Keratinocyte (primary cell): ENCODE results near the gene CD59. TPM values are rescaled to one million over a fixed set of nuclear protein-coding genes. Genes with fewer than 3 reads are reported as not detected.
A peak's percentile ranks its signal among the peaks of the same experiment; 100 is the strongest.

Experiments
- DNase-seq: peaks from one replicate; pipeline ENCODE4 v3.0.0-alpha.2; 2011; ENCODE audit warnings: low read depth, missing footprints, low spot score
- FAIRE-seq: peaks from 2 replicates; lab custom pipeline; 2011; peaks lifted over from hg19 to GRCh38; lab: Jason Lieb, UNC
- H2AFZ ChIP-seq: 2 replicates; pipeline ENCODE4 v1.6.0; 2012; ENCODE audit warnings: low read length, control low read depth, inconsistent platforms; ENCODE audit not compliant: control insufficient read depth
- H3K27ac ChIP-seq: 2 replicates; pipeline ENCODE4 v1.5.1; 2011; ENCODE audit warnings: low read length; ENCODE audit not compliant: control insufficient read depth, insufficient read depth
- H3K27me3 ChIP-seq: 3 replicates; pipeline ENCODE4 v1.6.0; 2011; ENCODE audit warnings: low read length; ENCODE audit not compliant: control insufficient read depth, insufficient read depth; ENCODE audit errors: extremely low read depth
- H3K36me3 ChIP-seq, 2 experiments: 2 replicates in 1 of 2; 3 replicates in 1 of 2; pipeline ENCODE4 v1.5.1; 2011; ENCODE audit warnings: low read length in 2 of 2, mild to moderate bottlenecking in 1 of 2; ENCODE audit not compliant: control insufficient read depth in 2 of 2, insufficient read depth in 2 of 2; ENCODE audit errors: extremely low read depth in 1 of 2
- H3K4me1 ChIP-seq: 3 replicates; pipeline ENCODE4 v1.5.1; 2011; ENCODE audit warnings: low read length; ENCODE audit not compliant: control insufficient read depth, insufficient read depth; ENCODE audit errors: extremely low read depth
- H3K4me2 ChIP-seq: 3 replicates; pipeline ENCODE4 v1.6.0; 2011; ENCODE audit warnings: low read depth, low read length; ENCODE audit not compliant: control insufficient read depth, insufficient read depth; ENCODE audit errors: extremely low read depth
- H3K4me3 ChIP-seq, 3 experiments: fragments of 200-600 bp in 1 of 3; sonication (generic) in 1 of 3; 2 replicates in 2 of 3; 3 replicates in 1 of 3; pipeline ENCODE4 v1.5.1; 2011 to 2016; ENCODE audit warnings: low read length in 3 of 3, mild to moderate bottlenecking in 3 of 3, control low read depth in 2 of 3, inconsistent platforms in 1 of 3, low read depth in 1 of 3, mixed read lengths in 1 of 3, mixed run types in 1 of 3, moderate library complexity in 1 of 3; ENCODE audit not compliant: control insufficient read depth in 2 of 3, insufficient read depth in 2 of 3; ENCODE audit errors: extremely low read depth in 1 of 3
- H3K79me2 ChIP-seq: 2 replicates; pipeline ENCODE4 v1.6.0; 2012; ENCODE audit warnings: low read length; ENCODE audit not compliant: control insufficient read depth, insufficient read depth
- H3K9ac ChIP-seq: 3 replicates; pipeline ENCODE4 v1.6.0; 2011; ENCODE audit warnings: low read length; ENCODE audit not compliant: control insufficient read depth, insufficient read depth; ENCODE audit errors: extremely low read depth
- H3K9me1 ChIP-seq: 3 replicates; pipeline ENCODE4 v1.6.0; 2011; ENCODE audit warnings: low read length; ENCODE audit not compliant: control insufficient read depth, insufficient read depth; ENCODE audit errors: extremely low read depth
- H3K9me3 ChIP-seq: 2 replicates; pipeline ENCODE4 v1.5.1; 2012; ENCODE audit warnings: low read depth, low read length; ENCODE audit not compliant: control insufficient read depth
- H4K20me1 ChIP-seq: 3 replicates; pipeline ENCODE4 v1.6.0; 2011; ENCODE audit warnings: low read length; ENCODE audit not compliant: control insufficient read depth, insufficient read depth; ENCODE audit errors: extremely low read depth
- CTCF ChIP-seq, 3 experiments: IDR thresholded peaks in 1 of 3; conservative IDR thresholded peaks in 1 of 3; optimal IDR thresholded peaks in 1 of 3; 2 replicates in 2 of 3; 3 replicates in 1 of 3; pipeline versions ENCODE3 to v1.5.1; 2011; ENCODE audit warnings: low read length in 3 of 3, mild to moderate bottlenecking in 3 of 3, moderate library complexity in 2 of 3, control low read depth in 1 of 3, inconsistent platforms in 1 of 3; ENCODE audit not compliant: insufficient read depth in 2 of 3; ENCODE audit errors: extremely low read depth in 1 of 3
- EZH2 ChIP-seq: IDR thresholded peaks from one replicate; pipeline ENCODE4 v1.6.1; 2012; ENCODE audit warnings: inconsistent platforms, mild to moderate bottlenecking, low read length, moderate library complexity
- dilution Hi-C: fragments of 300-500 bp; cut with MboI; formaldehyde crosslinking; loops from one replicate; pipeline ENCODE4 v1.7.0; 2020; ENCODE audit warnings: low sequenced_read_pairs; ENCODE audit not compliant: extremely low pct_ligation_motif_present
- polyA plus RNA-seq, 5 experiments: library from polyadenylated mRNA; depleted of rRNA in 3 of 5; stranded (reverse) in 3 of 5; stranded (forward) in 1 of 5; unstranded in 1 of 5; fragments of >200 nt; gene quantifications; 1 replicate in 1 of 5; 2 replicates in 3 of 5; 3 replicates in 1 of 5; pipeline versions ENCODE4 v1.2.1 to v1.2.3, GENCODE V29; 2011 to 2012; ENCODE audit warnings: missing spikeins in 2 of 5, low read depth in 1 of 5, low replicate concordance in 1 of 5

The CD59 gene
- polyA plus RNA-seq, 1 donor (not counting 4 experiments of a cell fraction or from before 2014, with no cell fraction given) = 1,349 TPM

GRCh38 chr11:33777906-33778305, 41.7 kb upstream of the CD59 start:
- H2AFZ ChIP-seq = no peak overlapping the region
- H3K79me2 ChIP-seq = peaks cover 12% of the 10 kb centered on the region
- DNase-seq = no peak
- no peak overlapping the region for H3K27ac ChIP-seq
- no peak overlapping the region for H3K4me3 ChIP-seq
- dilution Hi-C loops = no loop called here
- H3K4me2 ChIP-seq = no peak overlapping the region
- no peak for TF ChIP-seq EZH2
- TF ChIP-seq CTCF (optimal IDR thresholded peaks at IDR 0.05 in 1 of 3, IDR thresholded peaks at IDR 0.05 in 1 of 3, conservative IDR thresholded peaks at IDR 0.05 in 1 of 3; ENCODE audit: extremely low read depth in 1 of 3, insufficient read depth in 2 of 3, low read length in 3 of 3) = no peak
- no peak for FAIRE-seq
- H3K36me3 ChIP-seq = no peaks in the 10 kb centered on the region
- H4K20me1 ChIP-seq = no peaks in the 10 kb centered on the region
- H3K9ac ChIP-seq = no peak overlapping the region
- H3K4me1 ChIP-seq = peaks cover 22% of the 10 kb centered on the region
- peaks cover 2% of the 10 kb centered on the region for H3K9me1 ChIP-seq
- no peaks in the 10 kb centered on the region for H3K9me3 ChIP-seq
- no peaks in the 10 kb centered on the region for H3K27me3 ChIP-seq

- no peak overlapping the region for H2AFZ ChIP-seq
- H3K4me1 ChIP-seq = peaks cover 36% of the 10 kb centered on the region
- peaks cover 2% of the 10 kb centered on the region for H3K9me1 ChIP-seq
- no peak overlapping the region for H3K27ac ChIP-seq
- H3K4me2 ChIP-seq = peak overlapping the region; percentile 12
- no peaks in the 10 kb centered on the region for H3K27me3 ChIP-seq
- no peaks in the 10 kb centered on the region for H3K9me3 ChIP-seq
- DNase-seq (no peak), FAIRE-seq (no peak)
- no peak overlapping the region for H3K9ac ChIP-seq
- H3K36me3 ChIP-seq = no peaks in the 10 kb centered on the region
- no peaks in the 10 kb centered on the region for H4K20me1 ChIP-seq
- dilution Hi-C loops = no loop called here
- no peak for TF ChIP-seq CTCF (optimal IDR thresholded peaks at IDR 0.05 in 1 of 3, IDR thresholded peaks at IDR 0.05 in 1 of 3, conservative IDR thresholded peaks at IDR 0.05 in 1 of 3; ENCODE audit: extremely low read depth in 1 of 3, insufficient read depth in 2 of 3, low read length in 3 of 3)
- no peak for TF ChIP-seq EZH2
- H3K4me3 ChIP-seq = no peak overlapping the region
- peaks cover 27% of the 10 kb centered on the region for H3K79me2 ChIP-seq
Observed at GRCh38 chr11:33775832-33776470, 39.7 kb upstream of the CD59 start.
